Hepatic stellate cell (primary cell): ENCODE data around the gene CCDC74B.
"Not testable (repeated sequence)": the region's sequence is repeated elsewhere in the genome, so short reads cannot be mapped to it uniquely, and the experiment has no call there.

Source experiments
- DNase-seq: peaks from one replicate; pipeline ENCODE4 v3.0.0; 2011; ENCODE audit warnings: low spot score

Gene CCDC74B

DNA sequence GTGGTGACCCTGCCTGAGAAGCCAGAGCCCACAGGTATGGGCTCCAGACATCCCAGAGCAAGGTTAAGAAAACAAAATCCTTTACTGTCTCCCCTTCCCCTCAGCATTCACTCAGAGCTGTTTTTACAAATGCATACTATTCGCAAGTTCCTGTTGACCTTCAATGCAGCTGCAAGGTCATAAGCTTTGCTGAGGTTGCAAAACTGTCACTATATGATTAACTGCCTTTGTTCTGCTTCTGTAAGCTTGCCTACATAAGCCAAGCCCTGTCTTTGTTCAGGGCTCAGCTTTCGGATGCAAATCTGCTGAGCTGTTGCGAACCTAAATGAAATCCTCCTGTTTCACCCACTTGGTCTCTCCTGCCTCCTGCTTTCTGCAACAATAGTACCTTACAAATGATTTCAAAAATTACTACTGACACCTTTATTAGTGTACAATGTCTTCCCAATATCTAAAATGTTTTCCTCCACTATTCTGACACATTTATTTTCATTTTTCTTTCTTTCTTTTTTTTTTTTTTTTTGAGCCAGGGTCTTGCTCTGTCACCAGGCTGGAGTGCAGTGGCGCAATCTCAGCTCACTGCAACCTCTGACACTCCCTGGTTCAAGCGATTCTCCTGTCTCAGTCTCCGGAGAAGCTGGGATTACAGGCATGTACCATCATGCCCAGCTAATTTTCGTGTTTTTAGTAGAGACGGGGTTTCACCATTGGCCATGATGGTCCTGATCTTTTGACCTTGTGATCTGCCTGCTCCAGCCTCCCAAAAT, 42.1 kb downstream of the CCDC74B start:
- DNase-seq, result not testable (repeated sequence)
